HG03342 (cell line): ENCODE measurements around the gene HIVEP1.
A peak's percentile ranks its signal among the peaks of the same experiment; 100 is the strongest.
"Not testable (repeated sequence)": the region's sequence is repeated elsewhere in the genome, so short reads cannot be mapped to it uniquely, and the experiment has no call there.

Source experiments
- ATAC-seq: cut with Tn5 transposase; IDR thresholded peaks from one replicate; pipeline ENCODE4 v1.9.1; 2021; ENCODE audit warnings: mild to moderate bottlenecking, moderate library complexity; ENCODE audit not compliant: unreplicated experiment

Gene HIVEP1

GRCh38 chr6:12150812-12151432, 138.8 kb downstream of the HIVEP1 start:
- ATAC-seq = no peak

DNA sequence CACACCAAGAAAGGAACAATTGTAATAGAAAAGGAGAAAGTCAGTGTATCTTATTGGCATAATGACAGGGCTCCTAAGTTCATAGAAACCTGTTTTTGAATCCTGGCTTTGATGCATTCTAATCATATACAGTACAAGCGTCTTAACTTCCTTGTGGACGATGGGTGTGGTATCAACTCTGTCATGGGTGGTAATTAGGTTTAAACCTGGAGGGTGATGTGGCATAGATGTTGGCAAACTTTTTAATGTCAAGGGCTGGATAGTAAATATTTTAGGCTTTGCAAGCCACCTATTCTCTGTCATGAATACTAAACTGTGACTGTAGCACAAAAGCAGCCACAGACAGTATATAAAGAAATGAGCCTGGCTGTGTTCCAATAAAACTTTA, 139.3 kb downstream of the HIVEP1 start:
- no peak for ATAC-seq

- ATAC-seq = no peak
These were observed 140.2 kb downstream of the HIVEP1 start for GRCh38 chr6:12152023-12152970.

GRCh38 chr6:12155769-12156168, 143.7 kb downstream of the HIVEP1 start:
- not testable (repeated sequence) for ATAC-seq

DNA sequence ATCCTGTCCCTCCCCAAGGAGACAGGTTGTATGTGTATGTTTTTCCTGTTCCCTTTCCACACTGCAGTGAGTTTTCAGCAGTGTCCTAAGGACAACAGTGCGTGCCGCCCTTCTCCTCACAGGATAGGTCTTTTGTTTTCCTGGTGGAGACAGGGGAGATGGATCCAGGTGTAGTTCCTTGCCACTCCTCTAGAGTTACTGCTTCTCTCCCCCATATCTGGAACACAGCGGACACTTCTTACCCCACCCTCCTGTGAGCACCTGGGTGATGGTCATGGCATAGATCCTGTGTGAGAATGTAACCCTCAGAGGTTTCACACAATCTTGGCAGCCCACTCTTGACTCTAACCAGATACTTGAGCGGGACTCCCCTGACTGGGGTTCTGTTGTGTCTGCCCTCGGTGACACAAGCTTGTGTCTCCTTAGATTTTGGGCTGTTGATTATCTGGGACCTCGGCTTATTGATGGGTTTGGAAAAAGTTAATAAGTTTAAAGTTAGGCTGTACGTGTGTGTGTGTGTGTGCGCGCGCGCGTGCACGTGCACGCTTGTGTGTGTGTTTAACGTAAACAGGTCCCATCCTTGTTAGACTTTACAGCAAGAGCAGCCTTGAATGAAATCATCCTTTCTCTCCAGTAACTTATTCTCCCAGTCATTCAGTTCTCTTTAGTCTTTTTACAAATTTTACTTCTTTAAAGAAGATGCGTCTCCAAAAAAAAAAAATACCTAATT, 146.7 kb downstream of the HIVEP1 start:
- no peak for ATAC-seq

DNA sequence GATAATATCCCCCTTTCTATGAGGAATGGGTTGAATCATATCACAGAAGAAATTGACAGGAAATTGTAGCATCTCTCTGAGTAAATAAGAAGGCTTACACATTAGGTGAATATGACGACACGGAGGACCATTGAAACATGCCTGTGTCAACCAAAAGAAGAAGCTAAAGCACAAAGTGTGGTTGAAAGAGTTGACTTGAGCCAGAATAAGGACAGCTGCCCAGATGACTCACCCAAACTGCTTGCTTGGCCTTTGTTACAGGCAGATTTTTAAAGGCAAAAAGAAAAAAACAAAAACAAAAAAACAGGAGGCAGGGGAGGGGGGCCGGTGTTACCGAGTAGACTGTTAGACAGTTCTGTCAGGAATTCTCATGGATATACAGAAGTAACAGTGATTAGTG, 148.2 kb downstream of the HIVEP1 start:
- ATAC-seq = no peak

DNA sequence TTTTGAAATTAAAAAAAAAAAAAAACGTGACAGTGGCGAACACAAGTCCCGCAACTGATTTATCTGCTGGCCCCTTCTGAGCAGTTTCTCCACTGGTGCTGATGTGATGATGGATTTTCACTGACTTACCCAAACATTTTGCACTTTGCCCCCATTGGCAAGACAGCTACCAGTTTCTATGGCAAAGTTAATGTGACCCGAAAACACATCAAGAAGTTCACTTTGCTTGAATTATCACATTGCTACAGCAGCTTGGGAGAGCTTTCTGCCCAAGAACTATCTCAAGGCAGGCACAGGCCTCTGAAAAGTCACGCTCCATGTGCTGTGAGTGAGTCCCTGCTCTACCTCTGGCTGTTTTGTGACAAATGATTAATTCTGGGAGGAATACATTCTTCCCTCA, 150.1 kb downstream of the HIVEP1 start:
- ATAC-seq = no peak

GRCh38 chr6:12163149-12163548, 151.0 kb downstream of the HIVEP1 start:
- ATAC-seq = peak; percentile 57

DNA sequence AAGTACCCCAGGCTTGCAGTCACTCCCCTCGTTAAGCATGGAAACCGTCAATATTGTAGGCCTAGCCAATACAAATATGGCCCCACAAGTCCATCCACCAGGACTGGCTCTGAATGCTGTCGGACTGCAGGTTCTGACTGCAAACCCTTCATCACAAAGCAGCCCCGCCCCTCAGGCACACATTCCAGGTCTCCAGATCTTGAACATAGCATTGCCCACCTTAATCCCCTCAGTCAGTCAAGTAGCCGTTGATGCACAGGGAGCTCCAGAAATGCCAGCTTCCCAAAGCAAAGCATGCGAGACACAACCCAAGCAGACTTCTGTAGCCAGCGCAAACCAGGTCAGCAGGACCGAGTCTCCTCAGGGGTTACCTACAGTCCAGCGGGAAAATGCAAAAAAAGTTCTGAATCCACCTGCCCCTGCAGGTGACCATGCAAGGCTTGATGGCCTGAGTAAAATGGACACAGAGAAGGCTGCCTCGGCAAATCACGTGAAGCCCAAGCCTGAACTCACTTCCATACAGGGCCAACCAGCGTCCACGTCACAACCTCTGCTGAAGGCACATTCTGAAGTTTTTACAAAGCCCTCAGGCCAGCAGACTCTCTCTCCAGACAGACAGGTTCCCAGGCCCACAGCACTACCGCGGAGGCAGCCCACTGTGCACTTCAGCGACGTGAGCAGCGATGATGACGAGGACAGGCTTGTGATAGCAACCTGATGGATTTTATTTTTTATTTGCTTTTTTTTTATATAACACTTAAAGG, 151.8 kb downstream of the HIVEP1 start:
- ATAC-seq = no peak

- ATAC-seq = no peak
These were observed 152.3 kb downstream of the HIVEP1 start for GRCh38 chr6:12164508-12164770.

- ATAC-seq = no peak
These were observed 153.2 kb downstream of the HIVEP1 start for GRCh38 chr6:12165297-12165696.

DNA sequence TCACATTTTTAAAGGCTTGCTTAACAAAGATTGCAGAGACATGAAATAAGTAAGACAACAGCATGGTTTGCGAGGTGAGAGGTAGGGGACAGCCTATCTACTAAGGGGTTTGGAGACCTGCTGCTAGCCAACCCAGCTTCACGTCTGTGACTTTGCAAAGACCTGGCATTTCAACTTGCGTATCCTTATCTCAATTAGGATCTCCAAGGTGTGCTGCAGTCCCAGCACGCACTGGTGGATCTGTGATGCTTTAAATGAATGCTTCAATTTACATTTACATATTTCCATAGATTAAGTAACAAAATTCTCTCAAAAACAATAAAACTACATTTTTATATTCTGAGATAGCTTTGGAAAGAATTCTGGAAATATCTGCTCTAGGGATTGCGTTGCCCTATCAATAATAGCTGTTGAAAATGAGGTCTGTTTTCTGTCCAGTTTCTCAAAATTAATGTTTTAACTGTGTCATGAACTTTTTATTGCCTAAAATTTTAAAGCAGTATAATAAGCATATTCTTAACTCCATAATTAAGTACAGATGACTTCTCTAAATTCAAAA, 153.7 kb downstream of the HIVEP1 start:
- ATAC-seq = no peak

DNA sequence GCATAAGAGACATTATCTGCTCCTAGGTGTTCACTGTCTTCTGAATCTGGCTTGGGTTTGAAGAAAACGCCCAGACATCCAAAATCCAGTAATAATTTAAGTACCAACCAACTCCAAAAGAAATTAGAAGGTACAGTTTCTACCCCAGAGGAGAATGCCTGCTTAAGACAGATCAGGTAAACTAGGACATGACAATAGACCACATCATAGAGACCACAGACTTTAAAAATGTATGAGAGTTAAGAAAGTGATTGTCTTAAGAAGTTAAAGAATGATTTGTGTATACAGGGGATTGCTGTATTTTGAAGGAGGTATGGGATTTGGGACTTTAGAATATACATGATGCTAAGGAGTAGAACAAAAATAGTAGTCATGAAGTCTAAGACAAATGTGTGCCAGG, 157.3 kb downstream of the HIVEP1 start:
- no peak for ATAC-seq

- no peak for ATAC-seq
These were observed 158.4 kb downstream of the HIVEP1 start for GRCh38 chr6:12170351-12171092.

DNA sequence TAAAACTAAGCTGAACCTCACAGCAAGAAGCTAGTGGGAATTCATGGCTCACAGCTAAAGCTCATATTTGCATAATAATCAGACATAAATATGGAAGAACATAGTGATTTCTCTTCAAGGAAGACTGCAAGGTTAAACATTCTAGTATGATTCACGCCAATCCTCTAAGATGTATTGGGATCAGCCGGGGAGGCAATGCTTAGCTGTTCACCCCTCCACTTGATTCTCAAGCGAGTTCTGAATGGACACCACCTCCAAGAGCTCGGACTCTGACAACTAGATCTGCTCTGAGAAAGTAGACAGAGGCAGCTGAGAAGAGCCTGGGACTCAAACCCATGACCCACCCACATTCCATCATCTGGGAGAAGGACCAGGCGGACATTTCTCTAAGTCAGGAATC, 159.6 kb downstream of the HIVEP1 start:
- ATAC-seq = no peak

DNA sequence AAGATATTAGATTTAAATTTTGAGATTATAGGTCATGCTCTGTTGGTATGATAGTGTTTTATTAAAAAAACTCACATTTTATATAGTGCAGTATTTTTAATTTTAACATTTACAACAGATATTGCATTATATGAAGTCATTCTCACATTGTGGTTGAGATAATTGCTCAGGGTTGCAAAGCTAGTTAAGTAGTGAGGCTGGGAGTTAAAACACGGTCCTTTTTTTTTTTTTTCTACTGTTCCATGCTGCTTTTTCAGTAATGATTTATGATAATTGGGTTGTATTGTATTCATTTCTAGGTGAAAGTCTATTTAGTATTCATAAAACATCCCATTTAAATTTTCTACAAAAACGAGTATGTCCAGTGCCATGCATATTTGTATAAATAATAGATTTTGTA, 160.5 kb downstream of the HIVEP1 start:
- ATAC-seq = no peak

DNA sequence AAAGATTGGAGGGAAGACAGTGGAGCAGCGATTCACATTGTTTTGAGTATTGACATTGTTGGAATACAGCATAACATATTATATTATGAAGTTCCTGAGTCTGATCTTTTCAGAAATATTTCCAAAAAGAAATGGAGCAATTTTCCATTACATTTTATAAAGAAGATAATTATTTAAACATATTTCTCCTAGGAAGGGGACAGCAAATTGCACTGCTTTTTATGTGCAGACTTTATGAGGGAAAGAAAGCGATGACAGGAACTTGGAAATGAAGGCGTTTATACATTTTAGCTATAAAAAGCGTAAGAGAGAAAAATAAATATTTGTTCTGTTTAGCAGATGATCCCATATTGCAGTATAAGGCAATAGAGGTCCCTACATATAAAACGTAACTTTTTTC, 161.1 kb downstream of the HIVEP1 start:
- ATAC-seq = no peak

DNA sequence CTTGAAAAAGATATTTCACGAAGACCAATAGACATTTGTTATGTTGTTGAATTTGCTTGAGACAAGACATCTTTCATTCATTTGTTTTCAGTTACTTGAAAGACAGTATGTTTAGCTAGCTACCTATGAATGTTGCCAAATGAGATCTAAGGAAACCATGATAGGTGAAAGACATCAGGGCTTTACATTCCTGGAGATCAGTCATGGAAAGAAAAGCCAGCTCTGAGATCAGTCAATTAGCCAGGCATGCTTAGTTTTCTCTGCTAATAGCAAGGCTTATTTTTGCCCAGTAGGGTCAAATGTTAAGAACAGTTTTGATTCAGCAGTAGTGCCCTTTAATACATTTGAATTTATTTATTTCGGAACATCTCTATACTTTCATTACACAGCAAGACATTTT, 161.5 kb downstream of the HIVEP1 start:
- ATAC-seq = no peak

GRCh38 chr6:12174878-12175277, 162.8 kb downstream of the HIVEP1 start:
- ATAC-seq = no peak

GRCh38 chr6:12175626-12176025, 163.5 kb downstream of the HIVEP1 start:
- ATAC-seq = no peak
